ENCODE results near the gene LY6G5C. TPM values are rescaled to one million over a fixed set of nuclear protein-coding genes. Genes with fewer than 3 reads are reported as not detected.

The LY6G5C gene
- total RNA-seq, 1 donor from 2014 or later, result 2.4 TPM

DNA sequence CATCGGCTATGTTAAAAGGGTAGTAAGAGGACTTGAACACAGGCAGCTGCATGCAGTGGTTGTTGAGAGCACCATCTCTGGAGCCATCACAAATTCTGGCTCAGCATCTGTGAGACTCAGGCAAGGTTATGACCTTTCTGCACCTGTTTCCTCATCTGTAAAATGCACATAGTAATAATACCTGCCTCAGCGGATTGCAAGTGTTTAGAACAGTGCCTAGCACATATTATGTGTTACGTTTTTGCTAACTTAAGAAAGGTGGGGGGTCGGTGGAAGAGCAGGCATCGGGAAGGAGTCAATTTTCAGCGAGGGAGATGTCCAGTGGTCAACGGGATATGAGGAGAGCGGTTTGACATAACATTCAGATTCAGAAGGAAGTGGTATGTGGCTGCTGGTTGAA is 2.9 kb downstream of the LY6G5C start:
- no peaks in the 10 kb centered on the region for H3K27me3 Mint-ChIP-seq (ENCODE audit: low read depth)
- peaks cover 4% of the 10 kb centered on the region for H3K36me3 Mint-ChIP-seq (ENCODE audit: low read depth)
- peaks cover 12% of the 10 kb centered on the region for H3K4me1 Mint-ChIP-seq (ENCODE audit: low read depth)
- no peak overlapping the region for H3K27ac Mint-ChIP-seq (ENCODE audit: unreplicated experiment)
- no peaks in the 10 kb centered on the region for H3K9me3 Mint-ChIP-seq (ENCODE audit: low read depth)
- TF ChIP-seq, protein P1, sequence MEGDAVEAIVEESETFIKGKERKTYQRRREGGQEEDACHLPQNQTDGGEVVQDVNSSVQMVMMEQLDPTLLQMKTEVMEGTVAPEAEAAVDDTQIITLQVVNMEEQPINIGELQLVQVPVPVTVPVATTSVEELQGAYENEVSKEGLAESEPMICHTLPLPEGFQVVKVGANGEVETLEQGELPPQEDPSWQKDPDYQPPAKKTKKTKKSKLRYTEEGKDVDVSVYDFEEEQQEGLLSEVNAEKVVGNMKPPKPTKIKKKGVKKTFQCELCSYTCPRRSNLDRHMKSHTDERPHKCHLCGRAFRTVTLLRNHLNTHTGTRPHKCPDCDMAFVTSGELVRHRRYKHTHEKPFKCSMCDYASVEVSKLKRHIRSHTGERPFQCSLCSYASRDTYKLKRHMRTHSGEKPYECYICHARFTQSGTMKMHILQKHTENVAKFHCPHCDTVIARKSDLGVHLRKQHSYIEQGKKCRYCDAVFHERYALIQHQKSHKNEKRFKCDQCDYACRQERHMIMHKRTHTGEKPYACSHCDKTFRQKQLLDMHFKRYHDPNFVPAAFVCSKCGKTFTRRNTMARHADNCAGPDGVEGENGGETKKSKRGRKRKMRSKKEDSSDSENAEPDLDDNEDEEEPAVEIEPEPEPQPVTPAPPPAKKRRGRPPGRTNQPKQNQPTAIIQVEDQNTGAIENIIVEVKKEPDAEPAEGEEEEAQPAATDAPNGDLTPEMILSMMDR (IDR thresholded peaks at IDR 0.05), result no peak
- H3K4me3 Mint-ChIP-seq (ENCODE audit: unreplicated experiment), result no peak overlapping the region
- DNase-seq (ENCODE audit: low spot score), result no peak

DNA sequence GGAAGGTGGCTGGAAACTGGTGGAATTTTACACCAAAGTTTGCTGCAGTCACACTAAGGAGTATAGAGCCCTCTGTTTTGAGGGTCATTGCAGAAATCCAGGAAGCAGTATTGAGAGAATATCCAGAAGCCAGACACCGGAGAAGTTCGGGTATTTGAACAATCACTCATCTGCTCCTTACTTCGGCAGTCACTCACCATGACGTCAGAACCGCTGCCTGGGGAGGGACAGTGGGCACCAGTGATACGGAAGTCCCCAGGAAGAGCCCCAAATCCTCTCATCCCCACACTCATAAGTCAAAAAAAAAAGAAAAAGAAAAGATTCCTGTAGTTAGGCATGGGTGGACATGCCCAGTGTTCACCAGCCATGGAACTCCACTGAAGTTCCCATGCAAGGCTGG is 4.0 kb downstream of the LY6G5C start:
- H3K27me3 Mint-ChIP-seq (ENCODE audit: low read depth), result no peaks in the 10 kb centered on the region
- TF ChIP-seq, protein P1 (IDR thresholded peaks at IDR 0.05), result no peak
- peak overlapping the region; percentile 1 for H3K27ac Mint-ChIP-seq (ENCODE audit: unreplicated experiment)
- H3K4me3 Mint-ChIP-seq (ENCODE audit: unreplicated experiment), result no peak overlapping the region
- peaks cover 12% of the 10 kb centered on the region for H3K4me1 Mint-ChIP-seq (ENCODE audit: low read depth)
- no peak for DNase-seq (ENCODE audit: low spot score)
- no peaks in the 10 kb centered on the region for H3K9me3 Mint-ChIP-seq (ENCODE audit: low read depth)
- H3K36me3 Mint-ChIP-seq (ENCODE audit: low read depth), result peaks cover 11% of the 10 kb centered on the region

DNA sequence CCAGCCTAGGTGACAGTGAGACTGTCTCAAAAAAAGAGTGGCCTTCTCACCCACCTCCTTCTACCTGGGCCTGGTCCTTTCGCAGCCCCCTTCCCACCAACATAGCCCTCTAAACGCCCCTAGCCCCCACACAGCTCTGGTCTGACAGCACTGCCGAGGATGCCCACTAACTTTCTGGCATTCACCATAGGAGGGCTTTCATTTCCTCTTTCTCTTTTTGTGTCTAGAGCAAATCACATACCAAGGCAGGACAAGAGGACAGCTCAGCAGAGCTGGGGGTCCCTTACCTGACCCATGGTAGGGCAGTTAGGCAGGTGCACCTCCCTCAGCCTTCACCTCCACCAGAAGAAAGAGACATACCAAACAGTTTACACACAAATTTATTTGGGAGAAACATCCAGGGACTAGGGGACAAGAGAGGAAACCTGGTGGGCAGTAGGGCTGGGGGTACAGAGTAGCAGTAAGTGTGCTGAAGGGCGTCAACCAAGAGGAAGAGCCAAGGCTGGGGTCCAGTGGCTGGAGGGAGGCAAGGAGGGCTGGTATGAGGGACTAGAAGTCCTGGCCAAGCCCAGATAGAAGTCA is 4.5 kb downstream of the LY6G5C start:
- Mint-ChIP-seq H3K9me3 (ENCODE audit: low read depth) (no peaks in the 10 kb centered on the region), H3K4me1 (ENCODE audit: low read depth) (peaks cover 9% of the 10 kb centered on the region), H3K36me3 (ENCODE audit: low read depth) (peaks cover 15% of the 10 kb centered on the region), H3K4me3 (ENCODE audit: unreplicated experiment) (no peak overlapping the region), H3K27me3 (ENCODE audit: low read depth) (no peaks in the 10 kb centered on the region), H3K27ac (ENCODE audit: unreplicated experiment) (no peak overlapping the region)
- TF ChIP-seq, protein P1 (IDR thresholded peaks at IDR 0.05), result no peak
- DNase-seq (ENCODE audit: low spot score), result no peak

DNA sequence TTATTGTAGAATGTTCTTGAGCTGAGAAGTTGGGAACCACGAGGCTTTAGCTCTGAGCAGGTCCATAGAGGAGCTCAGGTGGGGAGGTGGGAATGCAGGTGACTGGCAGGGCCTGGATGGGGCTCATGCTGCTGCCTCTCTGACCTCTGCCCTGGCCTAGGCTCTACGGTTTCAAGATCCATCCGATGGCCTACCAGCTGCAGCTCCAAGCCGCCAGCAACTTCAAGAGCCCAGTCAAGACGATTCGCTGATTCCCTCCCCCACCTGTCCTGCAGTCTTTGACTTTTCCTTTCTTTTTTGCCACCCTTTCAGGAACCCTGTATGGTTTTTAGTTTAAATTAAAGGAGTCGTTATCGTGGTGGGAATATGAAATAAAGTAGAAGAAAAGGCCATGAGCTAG is 11.2 kb downstream of the LY6G5C start, which contains the start of gene LY6G5B:
Gene LY6G5B (plus strand): TSS at position 301 of the 400 bp plus-strand sequence. CDS start 975 bp downstream, outside the sequence.
- TF ChIP-seq, protein P1 (IDR thresholded peaks at IDR 0.05), result no peak
- DNase-seq (ENCODE audit: low spot score), result no peak
- Mint-ChIP-seq H3K9me3 (ENCODE audit: low read depth) (no peaks in the 10 kb centered on the region), H3K27ac (ENCODE audit: unreplicated experiment) (no peak within 1 kb of the TSS), H3K36me3 (ENCODE audit: low read depth) (peaks cover 43% of the 10 kb centered on the region), H3K4me3 (ENCODE audit: unreplicated experiment) (no peak within 1 kb of the TSS), H3K4me1 (ENCODE audit: low read depth) (peaks cover 16% of the 10 kb centered on the region), H3K27me3 (ENCODE audit: low read depth) (no peaks in the 10 kb centered on the region)

DNA sequence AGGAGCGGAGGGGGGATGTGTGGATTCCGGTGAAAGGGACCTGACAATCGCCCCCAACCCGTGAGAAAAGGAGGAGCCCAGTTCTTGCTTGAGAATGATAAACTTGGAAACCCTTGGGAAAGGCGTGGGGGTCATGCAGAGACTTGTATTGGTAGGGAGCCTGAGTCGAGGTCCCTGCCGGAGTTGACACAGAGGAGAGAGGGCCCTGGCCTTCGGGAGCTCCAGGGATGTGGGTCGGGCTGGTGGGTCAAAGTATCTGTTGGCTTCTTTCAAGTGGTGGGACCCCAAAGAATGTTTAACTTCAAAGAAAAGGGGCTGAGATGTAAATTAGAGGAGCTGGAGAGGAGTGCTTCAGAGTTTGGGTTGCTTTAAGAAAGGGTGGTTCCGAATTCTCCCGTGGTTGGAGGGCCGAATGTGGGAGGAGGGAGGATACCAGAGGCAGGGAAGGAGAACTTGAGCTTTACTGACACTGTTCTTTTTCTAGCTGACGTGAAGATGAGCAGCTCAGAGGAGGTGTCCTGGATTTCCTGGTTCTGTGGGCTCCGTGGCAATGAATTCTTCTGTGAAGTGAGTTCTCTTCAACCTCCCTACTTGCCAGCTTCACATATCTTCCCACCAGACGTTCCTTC is 14.4 kb downstream of the LY6G5C start:
- no peaks in the 10 kb centered on the region for H3K9me3 Mint-ChIP-seq (ENCODE audit: low read depth)
- H3K4me3 Mint-ChIP-seq (ENCODE audit: unreplicated experiment), result peak overlapping the region; percentile 87
- peaks cover 30% of the 10 kb centered on the region for H3K36me3 Mint-ChIP-seq (ENCODE audit: low read depth)
- TF ChIP-seq, protein P1 (IDR thresholded peaks at IDR 0.05), result no peak
- DNase-seq (ENCODE audit: low spot score), result no peak
- H3K4me1 Mint-ChIP-seq (ENCODE audit: low read depth), result peaks cover 41% of the 10 kb centered on the region
- peak overlapping the region; percentile 98 for H3K27ac Mint-ChIP-seq (ENCODE audit: unreplicated experiment)
- no peaks in the 10 kb centered on the region for H3K27me3 Mint-ChIP-seq (ENCODE audit: low read depth)

Data from chondrocyte (in vitro differentiated cells).